ENCODE measurements around the gene SMC3.

DNA sequence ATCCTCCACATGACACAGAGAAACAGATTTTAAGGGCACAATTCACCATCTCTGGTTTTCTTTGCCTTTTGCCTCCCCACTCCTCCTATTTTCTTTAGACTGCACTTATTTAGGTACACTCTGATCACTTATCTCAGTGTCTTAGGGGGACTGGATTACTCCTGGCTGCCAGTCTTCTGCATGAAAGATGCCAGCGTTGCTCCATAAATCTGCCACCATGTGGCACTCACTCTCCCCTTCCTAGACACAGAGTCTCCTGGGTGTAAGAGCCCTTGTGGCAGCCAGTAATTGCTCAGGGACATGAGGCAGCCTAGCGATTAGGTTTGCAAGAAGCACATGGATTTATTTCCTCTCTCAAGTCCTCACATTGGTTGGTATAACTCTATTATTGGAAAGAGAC lies 42.1 kb downstream of the SMC3 start:
- TF ChIP-seq, protein P1, sequence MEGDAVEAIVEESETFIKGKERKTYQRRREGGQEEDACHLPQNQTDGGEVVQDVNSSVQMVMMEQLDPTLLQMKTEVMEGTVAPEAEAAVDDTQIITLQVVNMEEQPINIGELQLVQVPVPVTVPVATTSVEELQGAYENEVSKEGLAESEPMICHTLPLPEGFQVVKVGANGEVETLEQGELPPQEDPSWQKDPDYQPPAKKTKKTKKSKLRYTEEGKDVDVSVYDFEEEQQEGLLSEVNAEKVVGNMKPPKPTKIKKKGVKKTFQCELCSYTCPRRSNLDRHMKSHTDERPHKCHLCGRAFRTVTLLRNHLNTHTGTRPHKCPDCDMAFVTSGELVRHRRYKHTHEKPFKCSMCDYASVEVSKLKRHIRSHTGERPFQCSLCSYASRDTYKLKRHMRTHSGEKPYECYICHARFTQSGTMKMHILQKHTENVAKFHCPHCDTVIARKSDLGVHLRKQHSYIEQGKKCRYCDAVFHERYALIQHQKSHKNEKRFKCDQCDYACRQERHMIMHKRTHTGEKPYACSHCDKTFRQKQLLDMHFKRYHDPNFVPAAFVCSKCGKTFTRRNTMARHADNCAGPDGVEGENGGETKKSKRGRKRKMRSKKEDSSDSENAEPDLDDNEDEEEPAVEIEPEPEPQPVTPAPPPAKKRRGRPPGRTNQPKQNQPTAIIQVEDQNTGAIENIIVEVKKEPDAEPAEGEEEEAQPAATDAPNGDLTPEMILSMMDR (IDR thresholded peaks at IDR 0.05), result no peak
- TF ChIP-seq POLR2A (IDR thresholded peaks at IDR 0.05), result no peak
- no peak for TF ChIP-seq POLR2AphosphoS5 (IDR thresholded peaks at IDR 0.05)
